Fibroblast of lung (primary cell): ENCODE data around the gene CALML4.

Experiments
- CTCF ChIP-seq, 2 donors: IDR thresholded peaks in 1 of 2; conservative IDR thresholded peaks in 1 of 2; 1 replicate in 1 of 2; 2 replicates in 1 of 2; pipeline ENCODE4 v1.5.1; 2011 to 2012; ENCODE audit warnings: low read length in 2 of 2, control low read depth in 1 of 2, inconsistent platforms in 1 of 2, low read depth in 1 of 2, mild to moderate bottlenecking in 1 of 2
- EZH2 ChIP-seq: IDR thresholded peaks from 2 replicates; pipeline ENCODE4 v1.5.1; 2012; ENCODE audit warnings: low read length, control low read depth, mild to moderate bottlenecking; ENCODE audit errors: missing control alignments

- TF ChIP-seq CTCF (conservative IDR thresholded peaks at IDR 0.05 in 1 of 2, IDR thresholded peaks at IDR 0.05 in 1 of 2; ENCODE audit: low read depth in 1 of 2, low read length in 2 of 2) (no peak), EZH2 (no peak)
These were observed 19.0 kb upstream of the CALML4 start for GRCh38 chr15:68224108-68224507.
